Measurements from ENCODE around the gene F11R.
"Not testable (repeated sequence)": the region's sequence is repeated elsewhere in the genome, so short reads cannot be mapped to it uniquely, and the experiment has no call there.

Gene F11R

DNA sequence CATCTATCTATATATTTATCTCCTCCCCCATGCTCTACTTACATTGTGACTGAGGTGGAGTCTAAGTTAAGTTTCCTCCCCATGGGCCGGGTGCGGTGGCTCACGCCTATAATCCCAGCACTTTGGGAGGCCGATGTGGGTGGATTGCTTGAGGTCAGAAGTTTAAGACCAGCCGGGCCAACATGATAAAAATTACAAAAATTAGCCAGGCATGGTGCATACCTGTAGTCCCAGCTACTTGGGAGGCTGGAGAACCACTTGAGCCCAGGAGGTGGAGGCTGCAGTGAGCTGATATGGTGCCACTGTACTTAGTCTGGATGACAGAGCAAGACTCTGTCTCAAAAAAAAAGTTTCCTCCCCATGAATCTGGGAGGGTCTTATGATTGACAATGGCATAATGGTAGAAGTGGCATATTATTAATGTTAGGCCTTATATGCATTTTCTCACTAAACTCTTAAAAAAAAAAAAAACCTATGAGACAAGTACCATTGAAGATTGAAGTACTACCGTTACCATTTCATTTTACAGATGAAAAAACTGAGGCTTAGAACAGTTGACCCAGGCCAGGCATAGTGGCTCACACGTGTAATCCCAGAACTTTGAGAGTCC, 11.2 kb downstream of the F11R start:
- no peak for DNase-seq

DNA sequence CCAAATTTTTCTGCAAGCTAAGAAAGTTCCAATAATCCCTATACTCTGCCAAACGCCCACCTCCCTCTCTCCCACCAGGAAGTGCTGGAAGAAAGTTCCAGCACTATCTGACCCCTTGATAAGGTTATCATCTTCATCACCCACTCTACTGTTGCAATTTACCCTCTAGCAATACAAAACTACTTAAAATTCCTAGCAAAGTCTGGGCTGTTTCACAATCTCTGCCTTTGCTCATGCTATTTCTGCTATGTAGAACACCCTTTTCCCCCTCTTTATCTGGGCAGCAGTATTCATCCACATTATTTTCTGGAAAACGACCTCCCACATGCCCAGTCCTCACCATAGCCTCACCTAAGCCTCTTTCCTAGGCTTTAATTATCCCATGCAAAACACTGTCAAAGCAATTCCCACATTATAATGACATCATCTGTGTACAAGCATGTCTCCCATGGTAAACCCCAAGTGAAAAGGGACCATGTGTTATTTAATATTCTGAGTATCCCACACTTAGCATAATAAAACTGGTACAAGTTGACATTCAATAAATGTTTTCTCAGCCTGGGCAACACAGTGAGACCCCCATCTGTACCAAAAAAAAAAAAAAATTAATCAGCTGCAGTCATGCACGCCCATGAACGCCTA, 12.0 kb downstream of the F11R start:
- no peak for DNase-seq

DNA sequence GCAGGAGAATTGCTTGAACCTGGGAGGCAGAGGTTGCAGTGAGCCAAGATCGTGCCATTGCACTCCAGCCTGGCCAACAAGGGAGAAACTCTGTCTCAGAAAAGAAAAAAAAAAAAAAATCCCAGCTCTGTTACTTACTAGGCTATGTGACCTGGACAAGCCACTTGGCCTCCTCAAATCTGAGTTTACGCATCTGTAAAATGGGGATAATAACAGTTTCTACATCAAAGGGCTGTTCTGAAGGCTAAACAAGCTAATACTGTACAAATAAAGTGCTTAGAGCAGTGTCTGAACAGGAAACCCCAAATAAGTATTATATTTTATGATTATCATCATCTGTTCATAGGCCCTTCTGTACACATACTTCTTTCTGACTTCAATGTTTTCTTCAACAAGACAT, 13.6 kb downstream of the F11R start:
- no peak for DNase-seq

DNA sequence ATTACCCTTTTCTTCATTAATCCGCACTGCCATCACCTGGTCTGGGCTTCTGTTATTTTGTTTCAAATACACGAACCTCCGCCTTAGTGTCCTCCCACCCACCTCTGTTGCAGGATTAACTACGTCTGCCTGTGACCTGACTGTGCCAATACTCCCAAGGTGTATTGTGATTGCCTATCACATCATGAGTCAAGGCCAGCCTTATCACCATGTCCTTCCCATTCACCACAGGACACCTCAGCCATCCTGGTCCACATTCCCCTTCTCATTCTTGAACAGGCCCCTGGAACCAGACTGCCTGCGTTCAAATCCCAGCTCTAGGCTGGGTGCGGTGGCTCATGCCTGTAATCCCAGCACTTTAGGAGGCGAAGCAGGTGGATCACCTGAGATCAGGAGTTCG, 14.4 kb downstream of the F11R start:
- DNase-seq, result no peak

DNA sequence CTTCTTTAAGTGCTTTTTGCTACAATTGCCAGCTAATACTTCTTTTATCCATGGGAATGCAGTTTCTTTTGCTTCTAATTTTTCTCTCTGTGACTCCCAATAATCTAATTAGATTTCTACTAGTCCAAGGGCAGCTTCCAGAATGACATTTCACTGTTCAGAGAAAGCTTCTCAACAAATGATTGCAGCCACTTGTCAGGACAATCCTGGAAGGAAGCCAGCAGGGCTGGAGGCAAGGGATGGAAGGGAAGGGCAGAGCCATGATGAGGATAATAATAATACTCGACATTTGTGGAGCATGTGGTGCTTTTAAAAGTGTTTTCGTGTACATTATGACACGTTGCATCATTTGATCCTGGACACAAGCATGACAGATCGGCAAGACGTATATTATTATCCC, 19.4 kb downstream of the F11R start:
- no peak for DNase-seq

DNA sequence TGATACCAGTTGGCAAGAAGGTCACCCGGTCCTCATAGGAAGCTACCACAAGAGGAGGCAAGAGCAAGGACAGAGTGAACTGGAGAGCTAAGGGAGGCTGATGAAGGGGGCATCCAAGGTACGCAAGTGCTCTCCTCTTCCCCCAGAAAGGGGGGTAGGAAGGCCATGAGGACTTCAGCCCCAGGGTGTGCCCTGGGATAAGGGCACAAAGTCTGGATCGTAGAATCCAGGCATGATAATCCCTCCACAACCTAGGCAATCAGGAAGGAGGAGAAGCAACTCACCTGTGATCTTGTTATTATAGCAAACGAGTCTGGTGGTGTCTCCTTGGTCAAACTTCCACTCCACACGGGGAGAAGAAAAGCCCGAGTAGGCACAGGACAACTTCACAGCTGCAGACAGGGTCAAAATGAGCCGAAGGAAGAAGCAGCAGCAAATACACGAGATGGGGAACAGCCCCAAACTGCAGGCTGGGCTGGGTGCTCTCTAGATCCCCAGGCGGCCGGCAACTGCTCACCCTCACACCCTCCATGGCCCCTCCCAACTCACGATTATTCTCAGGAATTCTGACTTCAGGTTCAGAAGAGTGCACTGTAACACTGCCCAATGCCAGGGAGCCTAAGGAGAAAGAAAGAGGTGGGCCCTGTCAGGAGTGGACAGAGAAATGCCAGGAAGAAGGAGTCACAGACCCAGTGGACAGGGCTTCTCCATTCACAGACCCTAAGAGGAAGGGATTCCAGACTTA, 20.0 kb downstream of the F11R start:
- no peak for DNase-seq

DNA sequence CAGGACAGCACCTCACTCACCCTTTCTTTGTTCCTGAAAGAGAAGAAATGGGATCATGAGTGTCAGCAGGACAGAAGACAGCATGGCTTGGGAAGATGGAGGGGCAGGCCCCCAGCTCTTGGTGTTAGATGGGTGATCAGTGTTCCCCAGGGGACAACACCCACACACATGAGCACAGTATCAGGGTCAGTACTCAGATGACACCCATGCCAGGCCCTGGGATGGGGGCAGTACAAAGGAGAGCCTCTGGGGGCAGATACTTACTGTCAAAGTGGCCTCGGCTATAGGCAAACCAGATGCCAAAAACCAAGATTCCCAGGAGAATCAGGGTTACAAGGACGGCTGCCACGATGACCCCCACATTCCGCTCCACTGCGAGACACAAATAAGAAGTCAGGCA, 21.6 kb downstream of the F11R start:
- no peak for DNase-seq

DNA sequence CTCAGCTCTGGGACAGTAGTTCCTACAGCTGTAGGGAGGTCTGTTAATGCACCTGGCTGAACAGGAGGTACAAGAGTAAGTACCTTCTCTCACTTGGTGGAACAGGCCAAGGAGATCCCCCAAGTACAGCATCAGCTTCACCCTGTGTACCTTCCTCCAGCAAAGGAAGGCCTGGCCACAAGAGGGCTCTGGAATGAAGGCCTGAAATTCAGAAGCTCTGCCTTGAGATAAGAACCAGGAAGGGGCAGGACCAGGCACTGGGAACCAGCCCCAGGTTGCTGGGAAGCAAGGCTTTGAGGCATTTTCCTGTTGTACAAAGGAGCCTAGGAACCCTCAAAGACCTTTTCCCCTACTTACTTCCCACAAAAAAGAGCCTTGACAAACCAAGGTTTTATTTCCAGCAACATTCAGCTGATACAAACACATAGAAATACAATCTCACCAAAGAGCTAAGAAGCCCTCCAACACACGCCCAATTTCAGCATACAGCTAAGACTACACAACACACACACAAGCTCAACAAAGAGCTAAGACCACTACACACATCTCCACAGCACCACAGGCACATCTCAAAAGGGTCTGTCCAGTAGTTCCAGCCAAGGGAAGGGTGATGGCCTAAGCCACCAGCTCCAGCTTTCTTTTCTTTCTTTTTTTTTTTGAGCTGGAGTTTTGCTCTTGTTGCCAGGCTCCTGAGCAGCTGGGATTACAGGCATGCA, 23.5 kb downstream of the F11R start:
- peak; percentile 64 for DNase-seq

DNA sequence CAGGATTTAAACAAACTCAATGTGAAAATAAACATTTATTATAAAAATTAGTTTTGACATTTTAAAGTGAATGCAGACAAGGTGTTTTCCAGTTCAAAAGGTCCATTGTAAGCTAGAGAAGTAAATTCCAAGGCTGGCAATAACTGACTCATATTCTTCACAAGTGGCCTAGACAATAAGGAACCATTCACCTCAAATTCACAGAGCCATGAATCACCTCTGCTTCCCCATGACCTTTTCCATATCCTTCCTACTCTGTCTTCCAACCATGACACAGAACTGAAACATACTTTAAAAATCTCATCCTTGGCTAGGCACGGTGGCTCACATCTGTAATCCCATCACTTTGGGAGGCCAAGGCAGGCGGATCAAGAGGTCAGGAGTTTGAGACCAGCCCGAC, 24.8 kb downstream of the F11R start:
- DNase-seq, result no peak

DNA sequence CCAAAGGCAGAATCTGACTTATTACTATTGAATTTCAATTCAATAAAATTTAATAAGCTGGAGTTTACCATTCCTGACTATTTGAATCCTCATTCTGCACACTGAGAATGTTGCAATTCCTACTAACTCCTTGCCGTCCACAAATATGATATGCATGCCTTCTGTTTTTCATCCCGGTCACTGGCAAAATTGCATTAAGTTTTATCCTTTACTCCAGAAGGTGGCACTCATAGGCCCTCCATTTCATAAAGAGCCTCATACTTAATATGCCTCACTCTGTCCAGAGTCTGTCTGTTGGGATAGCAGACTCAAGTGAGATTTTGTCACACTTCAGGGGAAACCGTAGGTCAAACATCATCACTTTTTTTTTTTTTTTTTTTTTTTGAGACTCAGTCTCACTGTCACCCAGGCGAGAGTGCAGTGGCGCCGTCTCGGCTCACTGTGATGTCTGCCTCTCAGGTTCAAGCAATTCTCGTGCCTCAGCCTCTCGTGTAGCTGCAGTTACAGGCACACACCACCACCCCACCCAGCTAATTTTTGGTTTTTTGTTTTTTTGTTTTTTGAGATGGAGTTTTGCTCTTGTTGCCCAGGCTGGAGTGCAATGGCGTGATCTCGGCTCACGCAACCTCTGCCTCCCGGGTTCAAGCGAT, 27.3 kb downstream of the F11R start:
- peak; percentile 24 for DNase-seq

DNA sequence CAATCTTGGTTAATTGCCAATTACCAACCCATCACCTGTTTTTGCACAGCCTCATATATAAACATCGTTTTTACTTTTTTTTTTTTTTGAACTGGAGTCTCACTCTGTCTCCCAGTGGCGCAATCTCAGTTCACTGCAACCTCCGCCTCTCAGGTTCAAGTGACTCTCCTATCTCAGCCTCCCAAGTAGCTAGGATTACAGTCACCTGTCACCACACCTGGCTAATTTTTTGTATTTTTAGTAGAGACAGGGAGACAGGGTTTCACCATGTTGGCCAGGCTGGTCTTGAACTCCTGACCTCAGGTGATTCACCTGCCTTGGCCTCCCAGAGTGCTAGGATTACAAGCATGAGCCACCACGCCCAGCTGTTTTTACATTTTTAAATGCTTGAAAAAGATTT, 28.9 kb downstream of the F11R start:
- DNase-seq, result not testable (repeated sequence)

DNA sequence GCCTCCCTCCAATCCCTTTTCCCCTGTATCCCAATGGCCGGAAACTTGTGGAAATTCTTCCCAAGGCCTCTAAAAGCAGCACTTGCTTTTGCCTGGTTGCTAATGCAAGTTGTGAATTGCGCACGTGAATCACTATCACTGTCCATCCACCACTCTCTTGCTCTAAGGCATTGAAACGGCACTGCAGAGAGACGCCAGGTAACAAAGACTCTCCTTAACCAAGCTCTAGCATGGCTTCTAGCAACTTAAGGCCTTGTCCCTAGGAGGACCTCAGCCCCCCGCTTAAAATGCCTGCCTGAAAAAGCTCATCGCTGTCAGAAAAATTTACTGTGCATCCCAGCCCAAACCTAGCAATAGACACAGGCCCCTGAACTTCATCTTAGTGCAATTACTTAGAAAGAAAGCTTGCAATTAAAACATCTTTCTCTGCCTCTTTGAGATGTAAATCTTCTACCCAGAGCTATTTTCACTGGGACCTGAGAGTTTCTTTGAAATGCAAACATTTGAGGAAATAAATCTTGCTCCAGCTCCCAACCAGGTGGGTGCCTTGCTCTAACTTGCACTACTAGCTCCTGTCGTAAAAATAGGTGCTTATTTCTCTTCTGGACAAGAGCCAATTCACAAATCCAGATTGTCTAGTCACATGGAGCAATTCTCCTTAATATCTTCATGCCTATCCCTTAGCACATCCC, 33.4 kb downstream of the F11R start:
- DNase-seq, result no peak

DNA sequence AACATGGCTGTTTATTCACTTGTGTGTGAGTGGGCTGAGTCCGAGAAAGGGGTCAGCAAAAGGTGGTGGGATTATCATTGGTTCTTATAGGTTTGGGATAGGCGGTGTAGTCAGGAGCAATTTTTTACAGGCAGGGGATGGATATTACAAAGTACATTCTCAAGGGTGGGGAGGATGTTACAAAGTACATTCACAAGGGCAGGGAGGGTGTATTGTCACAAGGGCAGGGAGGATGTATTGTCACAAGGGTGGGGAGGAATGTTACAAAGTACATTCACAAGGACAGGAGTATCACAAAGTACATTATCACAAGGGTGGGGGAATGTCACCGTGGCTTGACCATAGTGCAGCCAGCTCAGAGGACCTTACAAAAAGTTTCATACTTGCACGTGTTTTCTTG, 35.2 kb downstream of the F11R start:
- DNase-seq, result no peak

DNA sequence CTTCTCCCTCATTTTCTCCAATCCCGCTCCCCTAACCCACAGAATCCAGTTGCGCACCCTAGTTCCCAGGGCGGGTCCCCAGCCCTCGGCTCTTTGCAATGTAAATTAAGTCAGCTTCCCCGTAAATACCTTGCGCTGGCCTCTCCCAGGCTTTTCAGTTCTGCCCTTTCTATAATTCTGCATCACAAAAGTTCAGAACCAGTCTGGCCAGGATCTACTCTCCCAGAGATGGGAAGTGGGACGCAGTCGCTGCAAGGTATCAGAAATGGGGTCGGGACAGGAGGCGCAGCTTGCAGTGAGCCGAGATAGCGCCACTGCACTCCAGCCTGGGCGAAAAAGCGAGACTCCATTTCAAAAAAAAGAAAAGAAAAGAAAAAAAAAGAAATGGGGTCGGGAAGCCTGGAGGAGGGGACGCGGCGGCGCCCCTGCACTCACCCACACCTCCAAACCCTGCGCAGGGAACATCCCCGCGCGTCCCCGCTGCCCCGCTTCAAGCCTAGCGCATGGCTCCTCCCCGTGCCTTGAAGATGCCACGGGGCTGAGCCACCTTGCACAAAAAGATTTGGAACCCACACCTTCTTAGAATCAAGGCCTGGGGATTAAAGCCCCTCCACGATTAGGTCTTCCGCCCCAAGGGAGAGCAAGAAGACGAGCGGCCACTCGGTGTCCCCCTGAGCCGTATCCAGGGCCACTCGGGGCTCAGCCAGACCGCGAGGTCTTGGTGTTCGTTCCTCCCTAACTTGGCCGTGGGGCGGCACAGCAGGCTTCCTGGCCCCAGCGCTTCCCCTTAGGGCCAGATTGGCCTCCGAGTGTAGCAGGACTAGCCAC, 39.2 kb downstream of the F11R start:
- DNase-seq, result peak; percentile 5

DNA sequence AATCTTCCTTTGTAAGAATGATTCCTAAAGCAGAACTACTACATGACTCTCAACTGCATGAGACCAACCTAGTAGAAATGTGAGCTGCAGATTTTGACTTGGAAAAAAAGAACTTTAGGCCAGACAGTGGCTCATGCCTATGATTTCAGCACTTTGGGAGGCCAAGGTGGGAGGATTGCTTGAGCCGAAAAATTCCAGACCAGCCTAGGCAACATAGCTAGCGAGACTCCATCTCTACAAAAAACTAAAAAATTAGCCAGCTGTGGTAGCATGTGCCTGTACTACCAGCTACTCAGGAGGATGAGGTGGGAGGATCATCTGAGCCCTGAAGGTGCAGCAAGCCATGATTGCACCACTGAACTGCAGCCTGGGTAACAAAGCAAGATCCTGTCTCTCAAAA, 41.7 kb downstream of the F11R start:
- DNase-seq, result no peak

DNA sequence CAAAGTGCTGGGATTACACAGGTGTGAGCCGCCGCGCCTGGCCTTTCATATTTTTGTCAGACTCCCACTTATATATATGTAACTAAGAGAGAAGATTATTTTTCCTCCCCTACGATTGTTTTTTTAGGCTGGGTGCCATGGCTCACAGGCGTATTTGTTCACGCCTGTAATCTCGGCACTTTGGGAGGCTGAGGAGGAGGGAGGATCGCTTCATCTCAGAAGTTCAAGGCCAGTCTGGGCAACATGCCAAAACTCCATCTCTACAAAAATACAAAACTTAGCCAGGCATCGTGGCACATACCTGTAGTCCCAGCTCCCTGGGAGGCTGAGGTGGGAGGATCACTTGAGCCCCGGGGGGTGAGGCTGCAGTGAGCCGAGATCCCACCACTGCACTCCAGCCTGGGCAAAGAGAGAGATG, 42.4 kb downstream of the F11R start:
- DNase-seq, result no peak

DNA sequence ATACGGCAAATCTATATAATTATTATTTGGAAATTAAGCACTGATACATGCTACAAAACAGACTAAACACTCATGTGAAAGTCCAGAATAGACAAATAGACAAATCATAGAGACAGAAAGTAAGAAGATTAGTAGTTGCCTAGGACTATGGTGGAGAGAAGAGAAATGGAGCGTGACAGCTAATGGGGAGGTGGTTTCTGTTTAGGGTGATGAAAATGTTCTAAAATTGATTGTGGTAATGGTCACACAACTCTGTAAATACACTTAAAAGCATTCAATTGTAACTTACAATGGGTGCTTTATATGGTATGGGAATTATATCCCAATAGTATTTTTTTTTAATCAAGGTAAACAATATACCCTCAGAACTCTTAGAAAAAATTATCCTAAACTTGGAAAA, 45.9 kb downstream of the F11R start:
- DNase-seq, result no peak

DNA sequence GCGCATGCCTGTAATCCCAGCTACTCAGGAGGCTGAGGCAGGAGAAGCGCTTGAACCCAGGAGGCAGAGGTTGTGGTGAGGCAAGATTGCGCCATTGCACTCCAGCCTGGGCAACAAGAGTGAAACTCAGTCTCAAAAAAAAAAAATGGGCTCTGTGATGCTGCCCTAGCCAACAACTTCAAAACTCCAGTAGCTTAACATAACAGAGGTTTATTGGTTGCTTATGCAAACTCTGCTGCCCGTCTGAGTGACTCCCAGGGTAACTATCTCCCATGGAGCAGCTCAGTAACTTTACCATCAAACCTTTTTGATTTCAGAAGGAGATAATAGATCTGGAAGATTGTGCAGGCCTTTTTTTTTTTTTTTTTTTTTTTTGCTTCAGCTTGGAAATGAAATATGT, 47.5 kb downstream of the F11R start:
- DNase-seq, result no peak

DNA sequence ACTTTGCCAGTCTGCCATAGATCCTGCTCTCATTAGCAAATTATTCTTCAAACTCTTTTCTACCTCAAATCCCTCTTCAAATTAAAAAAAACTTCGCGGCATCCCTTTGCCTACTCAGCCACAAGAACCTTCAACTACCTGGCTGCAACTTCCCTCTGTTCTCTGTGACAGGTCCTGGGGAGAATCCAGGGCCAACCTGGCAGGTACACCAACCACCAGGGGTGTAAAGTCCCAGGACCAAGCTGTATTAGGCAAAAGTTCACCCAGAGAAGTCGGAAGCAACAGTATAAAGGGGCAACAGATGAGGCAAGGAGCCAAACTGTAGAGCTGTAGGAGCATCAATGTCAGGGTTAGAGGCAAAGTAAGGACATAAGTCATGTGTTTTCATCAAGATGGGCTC, 48.0 kb downstream of the F11R start:
- DNase-seq, result no peak

DNA sequence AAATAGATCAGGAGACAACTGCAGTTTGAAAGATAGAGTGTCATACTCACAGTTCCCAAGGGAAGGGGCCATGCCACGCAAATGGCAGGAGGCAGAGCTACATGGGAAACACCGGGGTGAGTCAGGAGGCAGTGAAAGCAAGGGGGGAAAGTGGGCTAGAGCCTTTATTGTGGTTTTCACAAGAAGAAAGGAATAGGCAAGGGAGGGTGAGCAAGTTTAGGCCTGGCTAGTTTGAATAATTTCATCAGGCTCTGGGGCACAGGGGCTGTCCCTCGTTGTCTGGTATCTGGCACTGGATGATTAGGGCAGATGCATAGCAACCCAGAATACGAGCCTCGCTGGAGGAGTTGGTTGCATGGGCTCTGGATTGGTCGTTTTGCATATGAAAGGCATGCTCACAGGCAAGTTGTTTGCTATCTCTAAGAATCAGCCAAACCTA, 49.3 kb downstream of the F11R start:
- no peak for DNase-seq

DNA sequence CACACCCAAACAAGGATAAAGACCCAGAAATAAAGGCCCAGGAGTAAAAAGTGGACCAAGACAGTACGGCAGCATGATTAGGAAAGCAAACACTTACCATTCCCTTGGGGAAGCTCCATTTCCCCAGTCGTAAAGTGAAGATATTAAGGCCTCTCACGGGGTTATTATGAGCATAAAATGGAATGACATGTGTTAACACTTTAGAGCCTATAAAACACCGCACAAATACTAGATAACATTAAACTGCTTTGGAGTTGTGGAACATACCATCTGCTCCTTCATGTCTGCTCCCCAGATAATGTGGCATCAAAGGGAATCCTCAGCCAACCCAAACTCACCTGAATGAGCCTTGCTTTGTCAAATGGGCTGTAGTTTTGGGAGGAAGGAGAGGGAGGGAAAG, 57.4 kb downstream of the F11R start:
- DNase-seq, result no peak

DNA sequence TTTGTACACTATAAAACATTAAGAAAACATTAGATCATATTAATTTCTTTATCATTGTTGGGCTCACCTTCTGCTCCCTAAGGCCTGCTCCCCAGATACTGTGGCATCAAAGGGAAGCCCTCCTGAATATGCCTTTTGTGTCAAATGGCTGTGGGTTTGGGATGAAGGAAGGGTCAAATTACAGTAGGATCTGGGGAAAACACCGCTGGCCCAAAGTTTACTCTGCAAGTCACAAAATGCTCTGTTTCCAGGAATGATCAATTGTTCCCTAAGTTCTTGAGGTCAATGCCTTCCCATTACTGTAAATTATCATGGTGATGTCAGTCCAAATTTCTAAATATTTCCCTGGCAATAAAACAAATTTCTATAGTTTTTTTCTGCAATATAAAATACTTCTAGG, 59.5 kb downstream of the F11R start:
- no peak for DNase-seq
